GM20431 (cell line): ENCODE results near the gene FAM89A.
"Not testable (repeated sequence)": the region's sequence is repeated elsewhere in the genome, so short reads cannot be mapped to it uniquely, and the experiment has no call there.

Experiments
- in situ Hi-C: fragments of 300-500 bp; cut with MseI, MboI; formaldehyde crosslinking; loops from one replicate; pipeline ENCODE4 v1.15.0; 2020; ENCODE audit warnings: low sequenced_read_pairs; ENCODE audit not compliant: unreplicated experiment

FAM89A gene

GRCh38 chr1:231037585-231038517, 2.2 kb downstream of the FAM89A start:
- in situ Hi-C loops: no loop called here

DNA sequence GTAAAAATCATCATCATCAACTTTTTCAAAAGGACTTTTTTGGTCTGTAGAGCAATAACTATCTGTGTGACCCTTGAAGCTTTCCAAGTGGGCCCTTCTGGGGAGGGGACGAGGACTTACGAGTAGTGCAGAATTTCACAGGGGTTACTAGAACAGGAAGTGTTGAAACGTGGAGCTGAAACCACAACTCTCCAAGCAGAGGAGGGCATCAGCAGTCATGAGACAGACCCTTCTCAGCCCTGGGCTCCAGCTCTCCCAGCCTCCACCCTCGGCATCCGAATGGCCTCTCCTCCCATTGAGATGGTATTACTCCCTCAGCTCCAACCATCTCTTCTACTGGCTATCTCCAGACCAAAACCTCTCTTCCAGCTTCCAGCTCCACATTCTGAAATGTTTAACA, 3.6 kb downstream of the FAM89A start:
- in situ Hi-C loops: no loop called here

DNA sequence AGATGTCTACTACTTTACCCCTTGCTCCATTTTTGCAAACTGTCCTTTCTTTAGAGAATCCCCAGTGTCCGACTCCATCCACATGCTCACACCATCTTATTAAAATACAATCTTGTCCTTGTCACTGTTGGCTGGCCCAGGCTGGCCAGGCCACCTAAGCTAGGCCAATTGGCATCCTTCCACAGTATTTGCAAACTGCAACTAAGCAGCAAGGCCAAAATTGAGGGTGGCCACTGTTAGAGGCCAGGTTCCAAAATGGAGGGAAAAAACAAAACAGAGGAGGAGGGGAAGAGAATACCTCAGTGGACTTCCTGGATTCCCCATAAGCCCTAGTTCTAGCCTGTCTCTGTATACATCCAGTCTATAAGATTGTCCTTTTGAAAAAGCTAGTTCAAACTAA, 4.3 kb downstream of the FAM89A start:
- in situ Hi-C loops: no loop called here

DNA sequence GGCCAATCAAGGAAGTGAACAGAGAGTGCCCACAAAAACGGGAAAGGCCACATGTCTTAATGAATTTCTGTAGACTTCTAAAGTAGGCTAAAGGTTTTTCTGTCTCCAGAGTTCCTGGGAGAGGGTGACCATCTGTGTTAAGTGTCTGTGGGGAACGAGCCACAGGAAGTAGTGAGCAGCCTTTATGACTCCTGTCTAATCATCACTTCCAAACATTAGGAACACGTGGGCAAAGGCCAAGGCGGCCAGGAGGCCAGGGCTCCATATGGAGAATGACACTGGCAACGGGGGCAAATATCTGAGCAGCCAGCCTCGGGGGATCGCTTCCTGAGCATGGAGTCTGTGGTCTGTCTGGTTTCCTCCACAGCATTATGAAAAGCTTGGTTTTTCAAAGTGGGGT, 7.1 kb downstream of the FAM89A start:
- in situ Hi-C loops: no loop called here

DNA sequence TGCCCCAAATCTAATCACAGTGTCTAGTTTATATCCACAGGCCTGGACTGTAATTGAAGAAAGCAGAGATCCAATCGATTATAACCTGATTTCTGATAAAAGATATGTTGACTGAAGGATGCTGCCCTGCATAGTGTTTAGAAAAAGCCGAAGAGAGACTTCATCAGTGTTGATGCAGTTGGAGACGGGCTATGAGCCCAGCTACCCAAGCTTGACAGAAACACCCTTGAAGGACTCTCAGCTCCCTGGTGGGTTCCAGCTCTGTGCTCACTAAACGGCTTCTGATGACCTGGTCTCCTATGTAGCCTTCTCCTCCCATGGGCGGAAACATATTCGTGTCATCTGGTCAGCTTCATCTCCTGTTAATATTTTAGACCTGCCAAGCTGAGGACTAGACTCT, 10.2 kb downstream of the FAM89A start:
- in situ Hi-C loops: no loop called here

GRCh38 chr1:231029247-231029646, 10.8 kb downstream of the FAM89A start:
- in situ Hi-C loops: not testable (repeated sequence)

GRCh38 chr1:231028682-231029081, 11.4 kb downstream of the FAM89A start:
- in situ Hi-C loops: no loop called here

GRCh38 chr1:231027971-231028370, 12.1 kb downstream of the FAM89A start:
- in situ Hi-C loops: no loop called here

DNA sequence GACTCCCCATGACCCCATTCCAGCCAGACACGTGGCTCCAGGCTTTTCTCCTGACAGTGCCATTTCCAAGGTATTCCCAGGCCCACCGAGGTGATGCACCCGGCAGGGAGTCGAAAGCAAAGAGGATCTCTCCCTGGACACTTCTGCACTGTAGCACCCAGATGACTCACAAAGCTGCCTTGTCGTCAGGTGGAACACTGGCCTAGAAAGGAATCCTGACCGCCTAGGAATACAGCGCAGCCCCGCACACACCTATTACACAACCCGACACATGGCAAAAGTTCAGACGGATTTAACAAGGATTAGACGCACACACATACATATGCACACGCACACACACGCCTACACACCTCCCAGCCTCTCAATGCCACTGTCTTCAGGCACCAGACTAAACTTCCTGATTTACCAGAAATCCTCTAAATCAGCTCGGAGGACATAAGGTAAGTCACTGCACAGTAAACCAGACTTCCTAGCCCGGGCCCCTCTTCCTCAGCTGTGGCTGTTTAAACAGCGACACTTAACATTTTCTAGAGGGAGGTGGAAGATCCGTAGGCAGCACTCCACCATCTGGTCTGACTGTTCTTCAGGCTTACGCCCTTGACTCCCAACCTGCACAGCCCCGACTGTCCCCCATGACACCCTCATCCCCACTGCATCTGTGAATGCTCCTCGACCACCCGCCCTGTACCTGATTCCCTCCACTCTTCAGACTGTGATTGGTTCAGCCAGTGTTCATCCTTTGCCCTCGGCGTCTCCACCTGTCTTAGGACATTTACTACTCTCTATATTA, 12.7 kb downstream of the FAM89A start:
- in situ Hi-C loops: no loop called here

DNA sequence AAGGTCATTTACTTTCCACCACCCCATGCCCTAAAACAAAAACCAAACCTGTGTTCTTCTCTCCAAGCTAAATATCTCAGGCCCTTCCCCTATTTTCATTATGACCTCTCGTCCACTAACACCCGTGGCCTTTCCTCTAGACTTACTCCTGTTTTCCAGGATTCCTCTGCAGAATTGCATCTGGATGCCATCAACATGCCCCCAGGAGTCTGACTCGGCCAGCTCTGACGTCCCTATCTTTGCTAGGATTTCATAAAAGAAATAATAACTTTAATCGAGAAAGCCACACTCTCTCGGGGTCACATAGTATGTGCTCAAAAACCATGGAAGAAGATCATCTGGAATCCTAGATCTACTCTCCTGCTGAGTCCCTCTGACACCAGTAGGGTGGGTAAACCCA, 13.5 kb downstream of the FAM89A start:
- in situ Hi-C loops: no loop called here

DNA sequence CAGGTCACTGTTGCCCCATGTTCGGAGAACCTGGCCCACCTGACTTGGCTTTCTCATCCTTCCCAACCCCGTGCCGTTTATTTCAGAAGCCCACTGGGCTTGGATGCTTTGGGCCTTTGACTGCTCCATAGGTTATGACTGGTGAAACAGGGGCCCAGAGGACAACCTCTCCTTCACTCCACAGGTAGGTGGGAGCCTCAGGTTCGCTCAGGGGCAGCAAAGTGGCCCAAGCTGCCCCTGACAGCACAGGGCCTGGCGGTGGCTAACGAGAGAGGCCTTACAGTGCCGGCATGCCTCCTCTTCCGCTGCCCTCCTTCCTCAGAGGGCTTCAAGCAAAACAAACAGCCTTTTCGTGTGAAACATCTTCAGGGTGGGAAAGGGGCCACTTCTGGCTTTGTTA, 16.9 kb downstream of the FAM89A start:
- in situ Hi-C loops: no loop called here

GRCh38 chr1:231022543-231022942, 17.5 kb downstream of the FAM89A start:
- in situ Hi-C loops: not testable (repeated sequence)

GRCh38 chr1:231021540-231022031, 18.5 kb downstream of the FAM89A start:
- in situ Hi-C loops: no loop called here

DNA sequence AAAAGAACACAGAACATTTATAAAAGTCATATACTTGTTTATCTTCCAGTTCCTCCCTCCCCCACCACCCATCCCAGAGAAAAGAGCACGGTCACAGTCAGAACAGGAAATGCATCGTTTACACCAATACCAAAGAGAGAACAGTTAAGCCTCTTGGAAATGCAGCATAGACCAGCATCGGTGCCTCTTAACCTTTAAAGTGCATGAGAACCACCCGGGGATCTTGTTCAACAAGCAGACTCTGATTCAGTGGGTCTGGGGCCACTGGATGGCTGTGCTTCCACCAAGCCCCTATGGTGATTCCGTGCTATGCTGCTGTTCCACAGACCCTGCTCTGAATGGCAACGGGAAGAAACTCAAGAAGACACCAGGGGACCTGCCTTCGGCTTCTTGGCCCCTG, 19.2 kb downstream of the FAM89A start:
- in situ Hi-C loops: no loop called here

DNA sequence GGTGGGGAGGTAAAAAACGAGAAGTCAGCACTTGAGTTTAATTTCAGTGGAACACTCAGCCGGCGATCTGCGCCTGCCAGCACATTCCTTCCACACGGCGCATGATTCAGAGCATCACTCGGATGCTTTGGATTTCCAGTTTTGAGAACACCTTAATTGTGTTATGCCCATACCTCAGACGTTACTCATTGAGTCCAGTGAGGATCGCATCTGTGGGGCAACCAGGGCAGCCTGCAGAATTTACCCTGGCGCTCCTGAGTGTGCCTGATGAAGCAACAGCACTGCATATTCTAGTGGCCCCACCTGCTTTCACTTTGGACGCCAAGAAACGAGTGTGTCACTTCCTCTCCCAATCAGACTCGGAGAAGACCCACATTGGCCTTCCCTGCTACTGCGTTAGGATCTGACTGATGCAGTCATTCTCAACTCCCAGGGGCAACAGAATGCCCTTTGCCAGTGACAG, 19.9 kb downstream of the FAM89A start:
- in situ Hi-C loops: no loop called here

GRCh38 chr1:231019711-231020110, 20.3 kb downstream of the FAM89A start:
- in situ Hi-C loops: no loop called here

DNA sequence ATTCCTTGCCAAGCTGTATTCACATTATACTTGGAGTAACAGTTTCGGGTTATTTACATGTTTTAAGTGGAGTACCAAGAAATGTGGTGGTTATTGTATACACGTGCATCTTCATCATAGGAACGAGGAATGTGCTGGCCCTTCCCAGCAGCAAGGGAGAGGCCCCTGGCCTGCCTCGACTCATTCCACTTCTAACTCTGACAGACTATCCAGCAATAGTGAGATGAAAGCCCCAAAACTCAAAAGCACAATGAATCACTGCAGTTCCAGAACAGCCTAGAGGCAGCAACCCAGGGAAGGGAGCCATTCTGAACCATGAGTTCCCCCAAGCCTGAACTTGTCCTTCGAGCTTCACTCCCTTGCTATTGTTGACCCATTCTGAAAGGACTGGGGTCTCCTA, 23.1 kb downstream of the FAM89A start:
- in situ Hi-C loops: no loop called here

DNA sequence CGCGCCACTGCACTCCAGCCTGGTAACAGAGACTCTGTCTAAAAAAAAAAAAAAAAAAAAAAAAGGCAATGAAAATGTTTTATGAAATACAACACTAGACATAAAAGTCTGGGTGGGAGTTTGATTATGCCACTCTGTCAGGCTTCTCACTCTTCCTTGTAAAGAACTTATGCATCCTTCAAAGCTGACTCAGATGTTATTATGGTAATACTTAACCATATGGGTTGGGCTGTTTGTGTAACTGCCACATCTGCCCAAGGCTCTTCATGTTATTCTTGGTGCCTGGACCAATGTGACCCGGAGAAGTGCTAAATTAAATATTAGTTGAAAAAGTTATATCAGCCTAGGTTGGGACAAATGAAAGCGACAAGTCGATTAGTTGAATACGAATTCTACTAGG, 23.8 kb downstream of the FAM89A start:
- in situ Hi-C loops: no loop called here

GRCh38 chr1:231013391-231014015, 26.6 kb downstream of the FAM89A start:
- in situ Hi-C loops: no loop called here

DNA sequence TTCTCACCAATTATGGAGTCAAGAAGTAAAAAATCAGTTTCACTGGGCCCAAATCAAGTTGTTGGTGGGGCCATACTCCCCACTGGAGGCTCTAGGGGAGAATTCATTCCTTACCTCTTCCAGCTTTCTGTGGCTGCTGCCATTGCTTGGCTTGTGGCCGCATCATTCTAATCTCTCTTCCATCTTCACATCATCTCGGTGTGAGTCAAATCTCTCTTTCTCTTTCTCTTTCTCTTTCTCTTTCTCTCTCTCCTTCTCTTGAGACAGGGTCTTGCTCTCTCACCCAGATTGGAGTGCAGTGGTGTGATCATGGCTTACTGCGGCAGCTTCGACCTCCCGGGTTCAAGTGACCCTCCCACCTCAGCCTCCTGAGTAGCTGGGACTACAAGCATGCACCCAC, 28.1 kb downstream of the FAM89A start:
- in situ Hi-C loops: no loop called here

DNA sequence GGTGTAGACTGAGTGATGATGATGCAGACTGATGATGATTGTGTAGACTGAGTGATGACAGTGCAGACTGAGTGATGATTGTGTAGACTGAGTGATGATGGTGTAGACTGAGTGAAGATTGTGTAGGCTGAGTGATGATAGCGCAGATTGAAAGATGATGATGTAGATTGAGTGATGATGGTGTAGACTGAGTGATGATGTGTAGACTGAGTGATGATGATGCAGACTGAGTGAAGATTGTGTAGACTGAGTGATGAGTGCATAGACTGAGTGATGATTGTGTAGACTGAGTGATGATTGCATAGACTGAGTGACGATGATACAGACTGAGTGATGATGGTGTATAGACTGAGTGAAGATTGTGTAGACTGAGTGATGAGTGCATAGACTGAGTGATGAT, 28.7 kb downstream of the FAM89A start:
- in situ Hi-C loops: no loop called here
